Measurements from ENCODE around the gene NAPEPLD.
"Not testable (repeated sequence)": the region's sequence is repeated elsewhere in the genome, so short reads cannot be mapped to it uniquely, and the experiment has no call there.

The NAPEPLD gene

DNA sequence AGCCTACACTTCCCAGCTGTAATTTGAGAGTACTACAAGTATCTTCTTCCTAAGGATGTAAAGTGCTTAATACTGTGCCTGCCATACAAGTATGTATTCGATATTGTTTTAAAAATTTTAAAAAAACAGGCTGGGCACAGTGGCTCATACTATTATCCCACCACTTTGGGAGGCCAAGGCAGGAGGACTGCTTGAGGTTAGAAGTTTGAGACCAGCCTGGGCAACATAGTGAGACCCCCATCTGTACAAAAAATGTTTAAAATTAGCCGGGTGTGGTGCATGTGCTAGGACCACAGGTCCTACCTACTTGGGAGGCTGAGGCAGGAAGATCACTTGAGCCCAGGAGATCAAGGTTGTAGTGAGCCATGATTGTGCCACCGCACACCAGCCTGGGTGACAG is 65.7 kb downstream of the NAPEPLD start:
- DNase-seq (ENCODE audit: low read depth), result no peak
- H3K4me3 ChIP-seq (ENCODE audit: low read depth, low read length), result no peak overlapping the region
- no peak for TF ChIP-seq POLR2A (IDR thresholded peaks at IDR 0.05; ENCODE audit: extremely low read depth, insufficient read length)
- TF ChIP-seq, protein P1, sequence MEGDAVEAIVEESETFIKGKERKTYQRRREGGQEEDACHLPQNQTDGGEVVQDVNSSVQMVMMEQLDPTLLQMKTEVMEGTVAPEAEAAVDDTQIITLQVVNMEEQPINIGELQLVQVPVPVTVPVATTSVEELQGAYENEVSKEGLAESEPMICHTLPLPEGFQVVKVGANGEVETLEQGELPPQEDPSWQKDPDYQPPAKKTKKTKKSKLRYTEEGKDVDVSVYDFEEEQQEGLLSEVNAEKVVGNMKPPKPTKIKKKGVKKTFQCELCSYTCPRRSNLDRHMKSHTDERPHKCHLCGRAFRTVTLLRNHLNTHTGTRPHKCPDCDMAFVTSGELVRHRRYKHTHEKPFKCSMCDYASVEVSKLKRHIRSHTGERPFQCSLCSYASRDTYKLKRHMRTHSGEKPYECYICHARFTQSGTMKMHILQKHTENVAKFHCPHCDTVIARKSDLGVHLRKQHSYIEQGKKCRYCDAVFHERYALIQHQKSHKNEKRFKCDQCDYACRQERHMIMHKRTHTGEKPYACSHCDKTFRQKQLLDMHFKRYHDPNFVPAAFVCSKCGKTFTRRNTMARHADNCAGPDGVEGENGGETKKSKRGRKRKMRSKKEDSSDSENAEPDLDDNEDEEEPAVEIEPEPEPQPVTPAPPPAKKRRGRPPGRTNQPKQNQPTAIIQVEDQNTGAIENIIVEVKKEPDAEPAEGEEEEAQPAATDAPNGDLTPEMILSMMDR (IDR thresholded peaks at IDR 0.05; ENCODE audit: low read depth, low read length), result no peak
- TF ChIP-seq, protein P2, sequence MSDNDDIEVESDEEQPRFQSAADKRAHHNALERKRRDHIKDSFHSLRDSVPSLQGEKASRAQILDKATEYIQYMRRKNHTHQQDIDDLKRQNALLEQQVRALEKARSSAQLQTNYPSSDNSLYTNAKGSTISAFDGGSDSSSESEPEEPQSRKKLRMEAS (IDR thresholded peaks at IDR 0.05; ENCODE audit: low read depth, low read length), result no peak
- no peak for TF ChIP-seq MYC (IDR thresholded peaks at IDR 0.05; ENCODE audit: low read depth, low read length)

DNA sequence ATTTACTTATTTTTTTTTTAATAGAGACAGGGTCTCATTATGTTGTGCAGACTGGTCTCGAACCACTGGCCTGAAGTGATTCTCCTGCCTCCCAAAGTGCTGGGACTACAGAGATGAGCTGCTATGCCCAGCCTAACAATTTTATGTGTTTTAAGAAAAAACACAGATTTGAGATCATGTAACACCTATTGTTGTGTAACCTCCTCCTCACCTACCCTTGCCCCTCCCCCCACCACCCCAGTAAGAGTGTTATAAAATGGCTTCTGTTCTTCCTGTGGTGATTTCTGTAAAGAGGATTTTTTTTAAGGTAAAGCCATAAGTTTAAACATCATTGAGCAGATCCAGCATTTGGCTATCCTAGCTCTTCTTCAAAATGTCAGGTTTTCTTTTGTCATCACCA is 66.4 kb downstream of the NAPEPLD start:
- TF ChIP-seq, protein P1 (IDR thresholded peaks at IDR 0.05; ENCODE audit: low read depth, low read length), result no peak
- TF ChIP-seq POLR2A (IDR thresholded peaks at IDR 0.05; ENCODE audit: extremely low read depth, insufficient read length), result no peak
- H3K4me3 ChIP-seq (ENCODE audit: low read depth, low read length), result no peak overlapping the region
- no peak for DNase-seq (ENCODE audit: low read depth)

DNA sequence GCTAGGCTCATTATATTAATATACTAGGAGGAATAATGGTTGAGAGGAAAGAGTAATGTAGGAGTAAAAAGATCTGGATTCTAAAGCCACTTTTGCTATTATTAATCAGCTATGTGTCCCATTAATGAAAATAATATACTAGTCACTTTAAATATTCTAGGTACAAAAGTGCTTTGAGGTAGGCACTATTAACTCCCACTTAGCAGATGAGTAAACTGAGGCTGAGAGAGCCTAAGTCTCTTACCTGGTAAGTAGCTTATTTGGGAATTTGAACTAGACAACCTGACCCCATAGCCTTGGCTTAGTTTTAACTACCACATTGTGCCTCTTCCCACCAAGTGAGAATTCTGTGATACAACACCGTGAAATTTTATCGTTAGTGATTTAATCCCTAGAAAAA is 68.0 kb downstream of the NAPEPLD start:
- no peak overlapping the region for H3K4me3 ChIP-seq (ENCODE audit: low read depth, low read length)
- TF ChIP-seq, protein P1 (IDR thresholded peaks at IDR 0.05; ENCODE audit: low read depth, low read length), result no peak
- TF ChIP-seq POLR2A (IDR thresholded peaks at IDR 0.05; ENCODE audit: extremely low read depth, insufficient read length), result no peak
- no peak for TF ChIP-seq MYC (IDR thresholded peaks at IDR 0.05; ENCODE audit: low read depth, low read length)
- TF ChIP-seq, protein P2 (IDR thresholded peaks at IDR 0.05; ENCODE audit: low read depth, low read length), result no peak
- DNase-seq (ENCODE audit: low read depth), result no peak

DNA sequence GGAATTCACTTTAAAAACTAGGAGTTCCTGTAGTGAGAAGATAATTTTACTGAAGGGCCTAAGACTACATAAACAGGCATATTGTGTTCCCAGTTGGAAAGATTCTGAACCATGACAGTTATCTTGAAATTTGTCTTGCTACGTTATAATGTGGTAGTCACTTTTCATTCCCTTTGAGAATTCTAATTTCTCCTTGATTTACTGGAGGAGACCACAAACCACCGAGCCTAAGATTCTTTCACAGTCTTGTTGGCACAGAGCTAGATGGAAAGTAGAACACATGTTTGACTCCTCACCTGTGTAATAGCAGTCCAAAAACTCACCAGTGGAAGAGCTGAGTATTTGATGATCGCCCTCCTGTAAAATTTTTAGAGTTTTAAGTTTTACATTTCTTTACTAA is 69.1 kb downstream of the NAPEPLD start:
- no peak for DNase-seq (ENCODE audit: low read depth)
- TF ChIP-seq, protein P2 (IDR thresholded peaks at IDR 0.05; ENCODE audit: low read depth, low read length), result no peak
- TF ChIP-seq MYC (IDR thresholded peaks at IDR 0.05; ENCODE audit: low read depth, low read length), result no peak
- TF ChIP-seq, protein P1 (IDR thresholded peaks at IDR 0.05; ENCODE audit: low read depth, low read length), result no peak
- TF ChIP-seq POLR2A (IDR thresholded peaks at IDR 0.05; ENCODE audit: extremely low read depth, insufficient read length), result no peak
- no peak overlapping the region for H3K4me3 ChIP-seq (ENCODE audit: low read depth, low read length)

DNA sequence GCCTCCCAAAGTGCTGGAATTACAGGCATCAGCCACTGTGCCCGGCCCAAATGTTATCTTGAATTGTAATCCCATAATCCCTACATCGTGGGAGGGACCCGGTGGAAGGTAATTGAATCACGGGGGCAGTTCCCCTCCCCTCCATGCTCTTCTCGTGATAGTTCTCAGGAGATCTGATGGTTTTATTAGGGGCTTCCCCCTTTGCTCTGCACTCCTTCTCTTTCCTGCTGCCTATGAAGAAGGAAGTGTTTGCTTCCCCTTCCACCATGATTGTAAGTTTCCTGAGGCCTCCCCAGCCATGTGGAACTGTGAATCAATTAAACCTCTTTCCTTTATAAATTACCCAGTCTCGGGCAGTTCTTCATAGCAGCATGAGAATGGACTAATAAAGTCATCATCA is 70.7 kb downstream of the NAPEPLD start:
- H3K4me3 ChIP-seq (ENCODE audit: low read depth, low read length), result not testable (repeated sequence)
- peak; percentile 33 for DNase-seq (ENCODE audit: low read depth)

DNA sequence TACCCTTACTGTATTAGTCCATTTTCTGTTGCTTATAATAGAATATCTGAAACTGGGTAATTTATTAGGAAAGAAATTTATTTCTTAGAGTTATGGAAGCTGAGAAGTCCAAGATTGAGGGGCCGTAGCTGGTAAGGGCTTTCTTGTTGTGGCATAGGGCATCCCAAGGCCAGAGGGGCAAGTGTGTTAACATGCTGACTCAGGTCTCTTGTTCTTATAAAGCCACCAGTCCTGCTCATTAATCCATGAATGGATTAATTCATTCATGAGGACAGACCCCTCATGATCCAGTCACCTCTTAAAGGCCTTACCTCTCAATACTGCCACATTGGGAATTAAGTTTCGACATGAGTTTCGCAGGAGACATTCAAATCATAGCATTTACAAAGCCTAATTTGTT is 71.6 kb downstream of the NAPEPLD start:
- TF ChIP-seq MYC (IDR thresholded peaks at IDR 0.05; ENCODE audit: low read depth, low read length) (no peak), POLR2A (IDR thresholded peaks at IDR 0.05; ENCODE audit: extremely low read depth, insufficient read length) (no peak)
- TF ChIP-seq, protein P2 (IDR thresholded peaks at IDR 0.05; ENCODE audit: low read depth, low read length), result no peak
- TF ChIP-seq, protein P1 (IDR thresholded peaks at IDR 0.05; ENCODE audit: low read depth, low read length), result no peak
- no peak overlapping the region for H3K4me3 ChIP-seq (ENCODE audit: low read depth, low read length)
- DNase-seq (ENCODE audit: low read depth), result no peak

Measured in NB4 (cell line).